Natural killer cell (primary cell): ENCODE data around the gene GPR26. TPM values are rescaled to one million over a fixed set of nuclear protein-coding genes. Genes with fewer than 3 reads are reported as not detected.

Experiments used
- ATAC-seq, 3 donors: fragments of 150-1000 bp in 2 of 3; fragments of 200-7000 bp in 1 of 3; cut with Tn5 transposase; 1 replicate in 1 of 3; 2 replicates in 2 of 3; pipeline ENCODE4 v1.10.0; 2021; ENCODE audit warnings: mild to moderate bottlenecking in 2 of 3, moderate library complexity in 2 of 3
- DNase-seq, 2 donors: peaks; one replicate each; pipeline versions ENCODE4 v3.0.0 to v3.0.0-alpha.2; 2013 to 2021; ENCODE audit warnings: mixed read lengths in 1 of 2
- H3K27ac ChIP-seq: one replicate; pipeline ENCODE4 v1.5.1; 2013; ENCODE audit warnings: mild to moderate bottlenecking, low read length
- H3K27me3 ChIP-seq: one replicate; pipeline ENCODE4 v1.6.1; 2013; ENCODE audit warnings: low read length; ENCODE audit not compliant: control insufficient read depth, insufficient read depth
- H3K36me3 ChIP-seq: one replicate; pipeline ENCODE4 v1.6.1; 2013; ENCODE audit warnings: low read length; ENCODE audit not compliant: control insufficient read depth, insufficient read depth
- H3K4me1 ChIP-seq: one replicate; pipeline ENCODE4 v1.6.1; 2013; ENCODE audit warnings: low read length; ENCODE audit not compliant: control insufficient read depth, insufficient read depth
- H3K4me3 ChIP-seq: one replicate; pipeline ENCODE4 v1.5.1; 2013; ENCODE audit warnings: low read length
- H3K9me3 ChIP-seq: one replicate; pipeline ENCODE4 v1.6.1; 2013; ENCODE audit warnings: low read length; ENCODE audit not compliant: control insufficient read depth, insufficient read depth
- H3K27ac Mint-ChIP-seq, 2 donors: one replicate each; pipeline ENCODE4 v1.8.0; 2022; ENCODE audit warnings: mild to moderate bottlenecking in 2 of 2, mixed read lengths in 2 of 2, moderate library complexity in 1 of 2
- H3K27me3 Mint-ChIP-seq, 2 donors: one replicate each; pipeline ENCODE4 v1.8.0; 2022; ENCODE audit warnings: low read depth in 2 of 2, mixed read lengths in 2 of 2
- H3K36me3 Mint-ChIP-seq: one replicate; pipeline ENCODE4 v1.8.0; 2022; ENCODE audit warnings: mixed read lengths
- H3K4me1 Mint-ChIP-seq, 2 donors: one replicate each; pipeline ENCODE4 v1.8.0; 2022; ENCODE audit warnings: mixed read lengths in 2 of 2
- H3K4me3 Mint-ChIP-seq: one replicate; pipeline ENCODE4 v1.8.0; 2022; ENCODE audit warnings: mild to moderate bottlenecking, moderate library complexity, mixed read lengths
- H3K9me3 Mint-ChIP-seq, 2 donors: one replicate each; pipeline ENCODE4 v1.8.0; 2022; ENCODE audit warnings: mixed read lengths in 2 of 2
- CTCF ChIP-seq: fragments of 200-600 bp; IDR thresholded peaks from one replicate; pipeline ENCODE4 v1.8.0; 2022; ENCODE audit warnings: antibody characterized with exemption
- WGBS: methylation state at CpG from one replicate; pipeline ENCODE4 v1.1.7; 2013; ENCODE audit warnings: missing lambda C conversion rate; ENCODE audit not compliant: insufficient coverage; 5-methylcytosine and 5-hydroxymethylcytosine counted together
- intact Hi-C: fragments of 100-400 bp; cut with micrococcal nuclease; formaldehyde crosslinking; loops from one replicate; pipeline ENCODE4 v1.14.2; 2022
- total RNA-seq, 4 donors: library from RNA; stranded (reverse); fragments of 120-200 nt in 1 of 4; gene quantifications; one replicate each; pipeline versions ENCODE4 v1.2.3 to v1.2.4, GENCODE V29; 2013 to 2022

GPR26 gene
- total RNA-seq, 3 donors from 2014 or later (not counting 1 experiment from before 2014, with no cell fraction given), result not detected

- TF ChIP-seq CTCF, result no peak
- Mint-ChIP-seq H3K4me3 (no peak overlapping the region), H3K9me3 (no peaks in the 10 kb centered on the region), H3K36me3 (no peaks in the 10 kb centered on the region), H3K27me3 (peaks cover 22 to 55% of the 10 kb centered on the region in 2 donors), H3K4me1 (no peaks in the 10 kb centered on the region), H3K27ac (no peak overlapping the region)
- Histone ChIP-seq H3K27me3 (no peaks in the 10 kb centered on the region), H3K27ac (no peak overlapping the region), H3K4me3 (no peak overlapping the region), H3K36me3 (no peaks in the 10 kb centered on the region), H3K9me3 (no peaks in the 10 kb centered on the region), H3K4me1 (no peaks in the 10 kb centered on the region)
- no peak for ATAC-seq
- WGBS, result 67% methylated on average over 6 of the region's 6 CpGs
- no peak for DNase-seq
- intact Hi-C loops, result no loop called here
Observed at GRCh38 chr10:123637326-123637880, 28.8 kb upstream of the GPR26 start.

- Histone ChIP-seq H3K27ac (no peak overlapping the region), H3K36me3 (no peaks in the 10 kb centered on the region), H3K4me3 (no peak overlapping the region), H3K4me1 (no peaks in the 10 kb centered on the region), H3K9me3 (no peaks in the 10 kb centered on the region), H3K27me3 (no peaks in the 10 kb centered on the region)
- DNase-seq (no peak), ATAC-seq (no peak)
- Mint-ChIP-seq H3K4me1 (no peaks in the 10 kb centered on the region), H3K36me3 (no peaks in the 10 kb centered on the region), H3K4me3 (no peak overlapping the region), H3K27ac (no peak overlapping the region), H3K9me3 (no peaks in the 10 kb centered on the region), H3K27me3 (peaks cover 18 to 43% of the 10 kb centered on the region in 2 donors)
- WGBS, result 63% methylated on average over 3 of the region's 3 CpGs
- intact Hi-C loops, result no loop called here
- no peak for TF ChIP-seq CTCF
Observed at GRCh38 chr10:123639131-123639530, 27.0 kb upstream of the GPR26 start.

DNA sequence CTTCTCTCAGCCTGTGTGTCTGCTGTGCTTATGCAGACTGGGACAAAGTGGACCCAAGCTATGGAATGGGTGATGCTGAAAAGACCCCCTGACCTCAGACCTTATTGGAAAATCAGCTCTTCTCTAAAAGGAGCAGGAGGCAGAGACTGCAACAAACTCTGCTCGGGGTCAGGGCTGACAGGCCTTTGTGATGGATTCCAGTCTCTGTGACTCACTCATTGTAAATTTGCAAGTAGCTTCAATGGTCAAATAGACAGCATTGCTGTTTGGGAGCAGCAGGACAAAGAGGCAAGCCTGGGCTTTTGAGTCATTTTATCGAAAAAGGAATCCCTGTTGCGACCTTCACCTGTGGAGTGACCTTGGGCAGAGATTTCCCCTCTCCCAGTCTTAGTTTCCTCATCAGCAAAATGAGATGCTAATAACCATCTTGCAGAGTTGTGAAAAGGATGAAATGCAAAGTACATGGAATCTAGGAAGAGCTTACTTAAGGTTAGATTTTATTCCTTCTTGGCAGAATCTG, 26.1 kb upstream of the GPR26 start:
- Histone ChIP-seq H3K9me3 (no peaks in the 10 kb centered on the region), H3K36me3 (no peaks in the 10 kb centered on the region), H3K27me3 (no peaks in the 10 kb centered on the region), H3K4me1 (no peaks in the 10 kb centered on the region), H3K4me3 (no peak overlapping the region), H3K27ac (no peak overlapping the region)
- Mint-ChIP-seq H3K27me3 (peaks cover 23 to 46% of the 10 kb centered on the region in 2 donors), H3K4me1 (no peaks in the 10 kb centered on the region), H3K27ac (no peak overlapping the region), H3K9me3 (no peaks in the 10 kb centered on the region), H3K4me3 (no peak overlapping the region), H3K36me3 (no peaks in the 10 kb centered on the region)
- 67% methylated on average over 3 of the region's 3 CpGs for WGBS
- ATAC-seq, result no peak
- no peak for DNase-seq
- intact Hi-C loops, result no loop called here
- TF ChIP-seq CTCF, result no peak

DNA sequence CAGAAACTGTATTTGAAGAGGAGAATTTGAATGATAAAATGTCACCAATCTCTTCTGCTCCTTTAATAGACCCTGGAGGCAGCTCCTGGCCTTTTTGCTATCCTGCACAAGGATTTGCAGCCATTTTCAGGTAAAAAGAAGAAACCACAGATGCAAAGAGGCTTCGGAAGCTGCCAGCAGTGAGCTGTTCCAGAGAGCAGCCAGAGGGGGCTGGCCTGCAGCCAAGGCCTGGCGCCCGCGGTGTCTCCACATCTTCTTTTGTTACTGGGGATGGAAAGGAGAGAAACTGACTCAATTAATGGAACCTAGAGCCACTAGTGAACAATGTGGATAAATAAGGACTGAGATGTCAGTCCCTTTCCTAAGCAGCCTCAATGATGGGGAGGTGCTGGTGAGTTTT, 23.9 kb upstream of the GPR26 start:
- H3K27me3 ChIP-seq, result no peaks in the 10 kb centered on the region
- DNase-seq (no peak), ATAC-seq (no peak)
- intact Hi-C loops, result no loop called here
- Mint-ChIP-seq H3K9me3 (no peaks in the 10 kb centered on the region), H3K36me3 (no peaks in the 10 kb centered on the region), H3K4me3 (no peak overlapping the region), H3K27me3 (peaks cover 23 to 52% of the 10 kb centered on the region in 2 donors), H3K4me1 (no peaks in the 10 kb centered on the region), H3K27ac (no peak overlapping the region)
- TF ChIP-seq CTCF, result no peak
- H3K4me1 ChIP-seq, result no peaks in the 10 kb centered on the region
- no peaks in the 10 kb centered on the region for H3K9me3 ChIP-seq
- H3K27ac ChIP-seq, result no peak overlapping the region
- H3K4me3 ChIP-seq, result no peak overlapping the region
- 45% methylated on average over 4 of the region's 4 CpGs for WGBS
- H3K36me3 ChIP-seq, result no peaks in the 10 kb centered on the region
